Natural killer cell (primary cell): ENCODE results near the gene WIZ. TPM values are rescaled to one million over a fixed set of nuclear protein-coding genes. Genes with fewer than 3 reads are reported as not detected.
A peak's percentile ranks its signal among the peaks of the same experiment; 100 is the strongest.

Source experiments
- ATAC-seq, 3 donors: fragments of 150-1000 bp in 2 of 3; fragments of 200-7000 bp in 1 of 3; cut with Tn5 transposase; 1 replicate in 1 of 3; 2 replicates in 2 of 3; pipeline ENCODE4 v1.10.0; 2021; ENCODE audit warnings: mild to moderate bottlenecking in 2 of 3, moderate library complexity in 2 of 3
- DNase-seq, 2 donors: peaks; one replicate each; pipeline versions ENCODE4 v3.0.0 to v3.0.0-alpha.2; 2013 to 2021; ENCODE audit warnings: mixed read lengths in 1 of 2
- H3K27ac ChIP-seq: one replicate; pipeline ENCODE4 v1.5.1; 2013; ENCODE audit warnings: mild to moderate bottlenecking, low read length
- H3K27me3 ChIP-seq: one replicate; pipeline ENCODE4 v1.6.1; 2013; ENCODE audit warnings: low read length; ENCODE audit not compliant: control insufficient read depth, insufficient read depth
- H3K36me3 ChIP-seq: one replicate; pipeline ENCODE4 v1.6.1; 2013; ENCODE audit warnings: low read length; ENCODE audit not compliant: control insufficient read depth, insufficient read depth
- H3K4me1 ChIP-seq: one replicate; pipeline ENCODE4 v1.6.1; 2013; ENCODE audit warnings: low read length; ENCODE audit not compliant: control insufficient read depth, insufficient read depth
- H3K4me3 ChIP-seq: one replicate; pipeline ENCODE4 v1.5.1; 2013; ENCODE audit warnings: low read length
- H3K9me3 ChIP-seq: one replicate; pipeline ENCODE4 v1.6.1; 2013; ENCODE audit warnings: low read length; ENCODE audit not compliant: control insufficient read depth, insufficient read depth
- H3K27ac Mint-ChIP-seq, 2 donors: one replicate each; pipeline ENCODE4 v1.8.0; 2022; ENCODE audit warnings: mild to moderate bottlenecking in 2 of 2, mixed read lengths in 2 of 2, moderate library complexity in 1 of 2
- H3K27me3 Mint-ChIP-seq, 2 donors: one replicate each; pipeline ENCODE4 v1.8.0; 2022; ENCODE audit warnings: low read depth in 2 of 2, mixed read lengths in 2 of 2
- H3K36me3 Mint-ChIP-seq: one replicate; pipeline ENCODE4 v1.8.0; 2022; ENCODE audit warnings: mixed read lengths
- H3K4me1 Mint-ChIP-seq, 2 donors: one replicate each; pipeline ENCODE4 v1.8.0; 2022; ENCODE audit warnings: mixed read lengths in 2 of 2
- H3K4me3 Mint-ChIP-seq: one replicate; pipeline ENCODE4 v1.8.0; 2022; ENCODE audit warnings: mild to moderate bottlenecking, moderate library complexity, mixed read lengths
- H3K9me3 Mint-ChIP-seq, 2 donors: one replicate each; pipeline ENCODE4 v1.8.0; 2022; ENCODE audit warnings: mixed read lengths in 2 of 2
- WGBS: methylation state at CpG from one replicate; pipeline ENCODE4 v1.1.7; 2013; ENCODE audit warnings: missing lambda C conversion rate; ENCODE audit not compliant: insufficient coverage; 5-methylcytosine and 5-hydroxymethylcytosine counted together
- intact Hi-C: fragments of 100-400 bp; cut with micrococcal nuclease; formaldehyde crosslinking; loops from one replicate; pipeline ENCODE4 v1.14.2; 2022
- total RNA-seq, 4 donors: library from RNA; stranded (reverse); fragments of 120-200 nt in 1 of 4; gene quantifications; one replicate each; pipeline versions ENCODE4 v1.2.3 to v1.2.4, GENCODE V29; 2013 to 2022
- TF ChIP-seq, protein P1 (sequence below): fragments of 200-600 bp; IDR thresholded peaks from one replicate; pipeline ENCODE4 v1.8.0; 2022; ENCODE audit warnings: antibody characterized with exemption

WIZ gene
- total RNA-seq, 3 donors from 2014 or later (not counting 1 experiment from before 2014, with no cell fraction given) = 24.3 to 29.3 (median 24.4) TPM

GRCh38 chr19:15448044-15448777 is 1.5 kb downstream of the WIZ start:
- no peak overlapping the region for H3K27ac ChIP-seq

GRCh38 chr19:15447057-15447456 is 2.7 kb downstream of the WIZ start:
- DNase-seq (no peak), ATAC-seq (no peak)
- Histone ChIP-seq H3K27me3 (no peaks in the 10 kb centered on the region), H3K4me1 (peaks cover 22% of the 10 kb centered on the region), H3K27ac (no peak overlapping the region), H3K4me3 (no peak overlapping the region), H3K9me3 (no peaks in the 10 kb centered on the region), H3K36me3 (peaks cover 11% of the 10 kb centered on the region)
- TF ChIP-seq, protein P1, sequence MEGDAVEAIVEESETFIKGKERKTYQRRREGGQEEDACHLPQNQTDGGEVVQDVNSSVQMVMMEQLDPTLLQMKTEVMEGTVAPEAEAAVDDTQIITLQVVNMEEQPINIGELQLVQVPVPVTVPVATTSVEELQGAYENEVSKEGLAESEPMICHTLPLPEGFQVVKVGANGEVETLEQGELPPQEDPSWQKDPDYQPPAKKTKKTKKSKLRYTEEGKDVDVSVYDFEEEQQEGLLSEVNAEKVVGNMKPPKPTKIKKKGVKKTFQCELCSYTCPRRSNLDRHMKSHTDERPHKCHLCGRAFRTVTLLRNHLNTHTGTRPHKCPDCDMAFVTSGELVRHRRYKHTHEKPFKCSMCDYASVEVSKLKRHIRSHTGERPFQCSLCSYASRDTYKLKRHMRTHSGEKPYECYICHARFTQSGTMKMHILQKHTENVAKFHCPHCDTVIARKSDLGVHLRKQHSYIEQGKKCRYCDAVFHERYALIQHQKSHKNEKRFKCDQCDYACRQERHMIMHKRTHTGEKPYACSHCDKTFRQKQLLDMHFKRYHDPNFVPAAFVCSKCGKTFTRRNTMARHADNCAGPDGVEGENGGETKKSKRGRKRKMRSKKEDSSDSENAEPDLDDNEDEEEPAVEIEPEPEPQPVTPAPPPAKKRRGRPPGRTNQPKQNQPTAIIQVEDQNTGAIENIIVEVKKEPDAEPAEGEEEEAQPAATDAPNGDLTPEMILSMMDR = no peak
- intact Hi-C loops = no loop called here
- Mint-ChIP-seq H3K4me1 (peaks cover 15 to 30% of the 10 kb centered on the region in 2 donors), H3K4me3 (peak overlapping the region; percentile 21), H3K27me3 (no peaks in the 10 kb centered on the region), H3K36me3 (no peaks in the 10 kb centered on the region), H3K9me3 (no peaks in the 10 kb centered on the region), H3K27ac (peak overlapping the region; percentile 9 to 54)
- WGBS = 92% methylated on average over 4 of the region's 4 CpGs

More at GRCh38 chr19:15448044-15448777, 1.5 kb downstream of the WIZ start:
- Mint-ChIP-seq H3K4me1 (peaks cover 15 to 32% of the 10 kb centered on the region in 2 donors), H3K4me3 (peak overlapping the region; percentile 83), H3K9me3 (no peaks in the 10 kb centered on the region), H3K27me3 (no peaks in the 10 kb centered on the region), H3K36me3 (no peaks in the 10 kb centered on the region), H3K27ac (peak overlapping the region; percentile 27 to 51)
- Histone ChIP-seq H3K36me3 (peaks cover 19% of the 10 kb centered on the region), H3K4me3 (no peak overlapping the region), H3K9me3 (no peaks in the 10 kb centered on the region), H3K27me3 (no peaks in the 10 kb centered on the region), H3K4me1 (peaks cover 29% of the 10 kb centered on the region)
- intact Hi-C loops = no loop called here
- 87% methylated on average over 17 of the region's 17 CpGs for WGBS
- TF ChIP-seq, protein P1 = no peak
- ATAC-seq (no peak), DNase-seq (peak in 1 of 2 donors; percentile 26)

GRCh38 chr19:15445807-15446376 is 3.9 kb downstream of the WIZ start:
- no peak overlapping the region for H3K27ac ChIP-seq
- H3K36me3 Mint-ChIP-seq = no peaks in the 10 kb centered on the region
- H3K4me3 Mint-ChIP-seq = no peak overlapping the region
- peaks cover 8 to 18% of the 10 kb centered on the region in 2 donors for H3K4me1 Mint-ChIP-seq
- peaks cover 15% of the 10 kb centered on the region for H3K4me1 ChIP-seq
- intact Hi-C loops = no loop called here
- no peaks in the 10 kb centered on the region for H3K9me3 Mint-ChIP-seq
- H3K9me3 ChIP-seq = no peaks in the 10 kb centered on the region
- no peaks in the 10 kb centered on the region for H3K36me3 ChIP-seq
- H3K4me3 ChIP-seq = no peak overlapping the region
- no peak for ATAC-seq
- TF ChIP-seq, protein P1 = no peak
- 87% methylated on average over 7 of the region's 7 CpGs for WGBS
- no peaks in the 10 kb centered on the region for H3K27me3 Mint-ChIP-seq
- H3K27me3 ChIP-seq = no peaks in the 10 kb centered on the region
- no peak for DNase-seq
- peak overlapping the region in 1 of 2 donors; percentile 32 for H3K27ac Mint-ChIP-seq
